ENCODE measurements around the gene AP3D1.
A peak's percentile ranks its signal among the peaks of the same experiment; 100 is the strongest.
"Not testable (repeated sequence)": the region's sequence is repeated elsewhere in the genome, so short reads cannot be mapped to it uniquely, and the experiment has no call there.

The AP3D1 gene

DNA sequence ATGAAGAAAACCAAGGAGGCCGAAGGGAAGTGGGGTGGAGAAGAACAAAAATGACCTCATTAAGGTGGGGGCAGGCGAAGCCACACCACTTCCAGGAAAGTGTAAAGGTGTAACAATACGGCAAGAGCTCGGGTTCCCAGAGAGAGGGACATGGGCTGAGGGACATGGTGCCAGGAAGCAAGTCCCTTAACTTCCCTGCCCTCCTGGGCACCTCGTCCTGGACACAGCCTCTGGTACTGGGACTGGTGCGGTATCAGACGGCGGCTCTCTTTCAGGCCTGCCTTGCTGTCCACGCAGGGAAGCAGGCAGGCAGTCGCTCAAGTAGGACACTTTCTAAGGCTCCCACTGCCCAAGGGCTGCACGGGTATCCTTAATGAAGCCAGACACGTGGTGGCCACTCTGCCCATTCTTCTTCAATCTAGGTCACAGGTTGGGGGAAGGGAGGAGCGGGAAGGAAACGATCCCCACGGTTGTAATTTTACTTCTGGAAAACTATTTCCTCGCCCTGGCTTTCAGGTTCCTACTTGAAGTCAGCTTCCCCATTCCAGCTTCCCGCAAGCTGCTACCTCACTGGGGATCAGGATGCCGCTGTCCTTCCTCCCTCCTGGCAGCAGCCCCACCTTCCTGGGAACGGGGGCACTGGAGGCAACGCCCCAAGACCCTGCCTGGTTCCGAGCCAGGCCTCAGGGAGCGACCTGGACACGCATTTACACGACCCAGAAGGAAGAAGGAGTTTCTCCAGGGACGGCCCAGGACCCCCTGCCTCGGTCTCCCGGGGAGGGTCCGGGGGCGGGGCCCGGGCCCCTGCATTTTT, 1.2 kb downstream of the AP3D1 start:
- DNase-seq (ENCODE audit: low spot score), result peak; percentile 17

DNA sequence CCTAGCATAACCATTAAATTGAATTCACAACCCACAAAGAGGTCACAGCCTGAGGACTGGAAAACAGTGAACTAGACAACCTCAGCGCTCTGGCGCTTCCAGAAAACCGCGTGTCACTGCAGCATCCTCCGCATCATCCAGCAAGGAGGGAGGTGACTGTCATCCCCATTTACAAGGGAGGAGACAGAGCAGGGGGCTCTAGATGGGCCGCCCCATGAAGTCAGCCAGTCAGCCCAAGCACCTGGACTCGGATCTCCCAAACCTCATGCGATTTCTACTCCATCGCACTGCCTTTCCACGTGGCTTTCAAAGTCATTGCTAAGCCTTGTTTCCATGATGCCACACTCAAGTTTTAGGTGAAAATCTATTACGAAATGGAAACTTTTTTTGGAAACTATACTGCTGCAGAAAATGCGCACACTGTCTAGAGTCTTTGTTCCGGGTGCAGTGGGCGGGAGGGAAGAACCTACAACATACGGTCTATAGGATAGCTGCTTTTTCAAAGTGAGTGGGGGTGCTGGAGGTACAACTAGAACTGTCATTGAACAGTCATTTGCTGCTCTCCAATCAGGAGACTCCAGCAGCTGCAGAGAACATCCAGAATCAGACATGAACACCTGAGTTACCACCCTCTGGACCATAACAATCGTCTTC, 2.8 kb downstream of the AP3D1 start:
- DNase-seq (ENCODE audit: low spot score), result no peak

DNA sequence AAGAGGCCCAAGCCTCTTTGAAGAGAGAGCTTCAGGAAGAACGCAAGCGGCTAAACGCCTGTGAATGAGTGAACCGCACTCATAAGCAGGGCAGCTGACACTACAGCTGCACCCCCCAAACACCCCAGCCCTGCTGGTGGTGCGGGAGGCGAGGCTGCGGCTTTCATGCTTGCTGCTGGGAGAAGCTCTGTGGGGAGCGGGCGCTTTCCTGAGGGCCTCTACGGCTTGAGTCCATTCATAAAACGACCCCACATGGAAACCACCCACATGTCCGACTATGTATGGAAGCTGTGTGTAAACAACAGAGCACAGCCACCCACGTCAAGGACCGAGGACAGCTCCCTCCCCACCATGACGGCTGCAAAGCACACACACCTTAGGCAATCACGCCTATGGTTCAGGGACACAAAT, 5.5 kb downstream of the AP3D1 start:
- DNase-seq (ENCODE audit: low spot score), result no peak

DNA sequence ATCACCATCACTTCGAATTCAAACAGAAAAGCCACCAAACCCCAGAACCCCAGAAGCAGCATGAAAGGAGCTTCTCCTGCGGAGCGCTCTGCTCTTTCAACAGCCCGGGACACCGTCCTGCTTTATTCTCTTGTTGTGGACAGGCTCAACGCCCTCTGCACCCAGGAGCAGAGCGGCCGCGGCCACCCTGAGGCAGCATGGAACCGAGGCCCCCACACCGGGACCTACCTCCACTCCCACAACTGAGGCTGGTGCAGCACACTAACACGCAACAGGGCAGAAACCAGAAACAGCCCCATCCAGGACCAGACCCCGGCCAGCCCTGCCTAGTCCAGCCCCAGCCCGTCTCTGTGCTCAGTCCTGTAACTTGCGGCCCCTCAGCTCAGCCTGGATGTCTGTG, 7.2 kb downstream of the AP3D1 start:
- DNase-seq (ENCODE audit: low spot score), result no peak

DNA sequence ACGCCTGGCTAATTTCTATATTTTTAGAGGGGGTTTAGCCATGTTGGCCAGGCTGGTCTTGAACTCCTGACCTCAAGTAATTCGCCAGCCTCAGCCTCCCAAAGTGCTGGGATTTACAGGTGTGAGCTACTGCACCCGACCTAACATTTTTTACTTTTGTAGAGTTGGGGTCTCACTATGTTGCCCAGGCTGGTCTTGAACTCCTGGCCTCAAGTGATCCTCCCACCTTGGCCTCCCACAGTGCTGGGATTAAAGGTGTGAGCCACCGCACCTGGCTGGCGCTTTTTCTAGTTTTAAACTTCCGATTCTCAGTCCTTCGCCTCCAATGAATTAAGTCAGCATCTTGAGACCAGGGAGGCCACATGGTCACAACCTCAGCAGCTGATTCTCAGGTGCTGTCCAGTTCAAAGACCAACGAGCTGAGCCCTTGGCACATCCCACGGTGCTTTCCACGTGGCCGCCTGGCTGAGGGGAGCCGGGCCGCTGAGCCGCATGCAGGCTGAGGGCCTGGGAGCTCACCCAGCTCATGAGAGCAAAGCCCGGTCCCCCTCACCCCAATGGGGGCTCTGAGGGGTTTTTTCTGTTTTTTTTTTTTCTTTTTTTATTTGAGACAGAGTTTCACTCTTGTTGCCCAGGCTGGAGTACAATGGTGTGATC, 9.1 kb downstream of the AP3D1 start:
- DNase-seq (ENCODE audit: low spot score), result no peak

DNA sequence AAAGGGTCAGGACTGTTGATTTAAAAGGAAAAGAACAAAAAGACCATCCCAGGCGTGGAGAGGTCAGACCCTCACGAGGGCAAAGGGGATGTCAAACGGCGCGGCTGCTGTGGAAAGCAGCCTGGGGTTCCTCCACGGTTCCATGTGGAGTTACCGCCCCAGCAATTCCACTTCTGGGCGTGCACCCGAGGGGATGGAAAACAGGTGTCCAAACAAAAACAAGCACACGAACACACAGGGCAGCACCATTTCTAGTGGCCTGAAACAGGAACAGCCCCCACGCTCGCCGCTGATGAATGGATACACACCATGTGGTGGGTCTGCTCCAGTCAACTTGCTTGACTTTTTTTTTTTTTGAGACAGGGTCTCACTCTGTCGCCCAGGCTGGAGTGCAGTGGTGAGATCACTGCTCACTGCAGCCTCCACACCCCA, 11.2 kb downstream of the AP3D1 start:
- no peak for DNase-seq (ENCODE audit: low spot score)

DNA sequence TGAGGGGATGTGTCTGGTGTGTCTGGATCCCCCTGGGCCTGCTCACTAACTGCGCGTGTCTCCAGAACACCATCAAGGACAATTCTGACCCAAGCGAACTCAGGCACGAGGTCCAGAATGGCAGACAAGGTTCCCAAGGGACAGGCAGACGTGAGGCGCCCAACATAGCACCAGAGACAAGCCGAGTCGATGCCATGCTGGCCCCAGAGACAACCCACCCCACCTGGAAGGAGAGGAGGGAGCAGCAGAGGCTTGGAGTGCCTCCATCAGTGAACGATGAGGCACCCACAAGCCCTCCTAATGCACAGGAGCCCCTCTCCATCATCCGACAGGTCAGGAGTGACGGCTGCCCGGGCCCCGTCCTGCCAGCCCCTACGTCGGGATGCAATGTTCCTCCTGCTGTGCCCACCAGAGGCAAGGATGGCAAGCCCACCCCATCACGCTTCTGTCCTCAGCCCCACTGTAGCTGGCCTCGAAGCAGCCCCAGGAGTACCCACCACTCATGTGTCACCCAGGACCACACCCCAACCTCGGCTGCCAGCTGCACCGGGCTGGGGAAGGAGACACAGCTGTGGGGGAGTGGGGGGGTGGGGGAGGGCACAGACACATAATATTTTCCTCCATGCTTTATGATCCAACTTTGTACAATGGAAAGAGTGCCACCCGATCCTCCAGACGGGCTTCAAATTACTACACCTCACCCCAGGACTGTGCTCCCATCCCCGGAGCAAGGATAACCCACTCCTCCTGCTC, 11.8 kb downstream of the AP3D1 start:
- no peak for DNase-seq (ENCODE audit: low spot score)

DNA sequence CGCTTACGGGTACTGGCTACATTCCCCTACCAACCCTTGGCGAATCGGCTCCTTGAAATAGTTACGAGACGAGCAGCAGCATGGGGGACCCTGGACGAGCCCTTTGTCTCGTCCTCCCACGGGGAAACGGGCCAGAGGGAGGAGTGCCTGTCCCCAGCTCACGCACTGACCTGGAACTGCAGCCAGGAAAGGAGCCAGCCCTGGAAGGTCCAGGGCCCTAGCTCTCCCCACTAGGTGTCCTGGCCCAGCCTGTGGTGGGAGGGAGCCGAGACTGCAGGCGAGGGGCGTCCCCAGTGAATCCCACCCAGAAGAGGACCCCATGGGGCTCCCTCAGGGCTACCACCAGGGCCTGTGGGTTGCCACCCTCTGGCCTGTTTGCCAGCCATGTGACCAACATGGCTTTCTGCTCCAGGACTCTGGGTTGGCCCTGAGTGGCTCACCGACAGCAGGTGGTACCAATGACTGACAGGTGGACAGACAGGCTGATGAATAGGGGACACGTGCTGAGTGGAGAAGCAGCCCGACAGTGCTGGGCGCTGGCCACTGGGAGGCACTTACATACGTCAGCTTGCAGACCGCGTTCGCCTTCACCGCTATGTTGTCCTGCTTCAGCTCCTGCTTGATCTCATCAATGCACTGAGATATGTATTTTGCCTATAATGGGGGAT, 13.2 kb downstream of the AP3D1 start:
- no peak for DNase-seq (ENCODE audit: low spot score)

DNA sequence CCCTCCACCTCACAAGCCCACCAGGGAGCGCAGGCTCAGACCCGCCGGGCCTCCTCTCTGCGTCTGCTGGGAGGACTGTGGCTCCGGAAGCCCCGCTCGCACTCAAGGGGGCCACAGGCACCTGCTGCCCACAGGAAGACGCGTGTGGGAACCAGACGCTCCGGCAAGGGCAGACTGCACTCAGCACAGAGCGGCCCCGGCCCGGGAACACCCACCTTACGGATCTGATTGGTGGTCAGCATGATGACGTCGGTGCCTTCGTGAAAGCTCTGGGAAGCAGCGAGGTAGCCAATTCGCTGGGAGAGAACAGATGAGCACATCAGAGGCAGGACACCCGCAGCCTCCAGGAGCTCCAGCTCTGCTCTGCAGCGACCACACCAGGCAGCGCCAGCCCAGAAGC, 14.6 kb downstream of the AP3D1 start:
- DNase-seq (ENCODE audit: low spot score), result no peak

DNA sequence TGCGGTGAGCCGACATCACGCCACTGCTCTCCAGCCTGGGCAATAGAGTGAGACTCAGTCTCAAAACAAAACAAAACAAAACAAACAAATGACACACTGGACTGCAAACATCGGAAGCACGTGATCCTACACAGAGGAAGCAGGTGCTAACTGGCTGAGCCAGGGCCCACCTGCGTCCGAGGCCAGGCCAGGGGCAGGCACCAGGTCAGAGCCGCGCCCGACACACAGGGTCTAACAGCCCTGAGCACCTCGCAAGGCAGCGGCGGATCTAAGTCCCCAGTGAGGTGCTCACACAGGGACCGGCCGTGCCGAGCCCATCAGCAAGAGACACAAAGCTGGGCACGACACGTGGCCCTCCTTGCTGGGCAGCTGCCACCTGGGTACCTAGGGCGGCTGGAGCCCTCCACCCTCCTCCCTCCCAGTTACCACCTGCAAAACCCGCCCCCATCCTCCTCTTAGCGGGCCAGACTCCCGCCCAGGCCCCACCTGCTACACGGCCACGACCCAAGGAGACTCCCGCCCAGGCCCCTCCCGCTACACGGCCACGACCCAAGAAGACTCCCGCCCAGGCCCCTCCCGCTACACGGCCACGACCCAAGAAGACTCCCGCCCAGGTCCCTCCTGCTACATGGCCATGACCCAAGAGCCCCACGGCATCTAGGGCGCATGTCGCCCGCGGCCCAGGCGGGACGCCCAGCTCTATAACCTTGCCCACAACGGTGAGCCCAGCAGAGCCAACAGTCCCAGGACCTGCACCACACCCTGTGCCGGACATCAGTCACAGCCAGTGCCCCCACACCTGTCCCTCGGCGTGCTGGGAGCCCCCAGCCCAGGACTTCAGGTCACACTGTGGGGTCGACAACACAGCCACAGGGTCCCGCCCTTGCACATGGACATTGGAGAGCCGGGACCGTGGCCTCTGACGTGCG, 15.6 kb downstream of the AP3D1 start:
- no peak for DNase-seq (ENCODE audit: low spot score)

DNA sequence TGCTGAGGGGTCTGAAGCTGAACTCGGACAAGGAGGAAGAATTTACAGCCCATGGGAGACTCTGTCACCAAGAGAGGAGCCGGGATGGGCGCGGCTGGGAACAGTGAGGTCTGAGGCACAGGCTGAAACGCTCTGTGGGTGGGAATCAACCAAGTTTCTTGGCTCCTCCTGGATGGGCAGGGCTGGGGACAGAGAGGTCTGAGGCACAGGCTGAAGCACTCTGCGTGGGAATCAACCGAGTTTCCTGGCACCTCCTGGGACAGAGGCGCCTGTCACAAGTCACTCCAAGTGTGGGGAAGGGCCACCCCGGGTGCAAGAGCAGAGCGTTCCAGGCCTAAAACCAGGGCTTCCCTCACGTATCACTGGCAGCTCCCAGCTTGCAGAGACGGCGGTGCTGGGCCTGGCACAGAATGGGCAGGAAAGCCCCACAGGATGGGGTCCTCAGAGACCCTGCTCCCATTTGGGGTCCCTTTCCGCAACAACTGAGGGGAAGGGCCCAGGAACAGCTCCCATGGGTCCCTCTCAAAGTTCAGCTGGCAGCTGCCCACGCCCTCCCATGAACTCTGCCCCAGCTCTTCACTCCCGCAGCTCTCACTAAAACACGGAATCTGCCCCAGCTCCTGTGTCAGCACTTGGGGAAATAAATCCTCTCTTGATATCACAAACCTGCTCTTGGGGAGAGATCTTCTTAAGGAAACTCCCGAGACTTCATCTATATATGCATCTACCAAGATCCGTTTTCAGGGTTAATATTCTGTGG, 18.5 kb downstream of the AP3D1 start:
- no peak for DNase-seq (ENCODE audit: low spot score)

DNA sequence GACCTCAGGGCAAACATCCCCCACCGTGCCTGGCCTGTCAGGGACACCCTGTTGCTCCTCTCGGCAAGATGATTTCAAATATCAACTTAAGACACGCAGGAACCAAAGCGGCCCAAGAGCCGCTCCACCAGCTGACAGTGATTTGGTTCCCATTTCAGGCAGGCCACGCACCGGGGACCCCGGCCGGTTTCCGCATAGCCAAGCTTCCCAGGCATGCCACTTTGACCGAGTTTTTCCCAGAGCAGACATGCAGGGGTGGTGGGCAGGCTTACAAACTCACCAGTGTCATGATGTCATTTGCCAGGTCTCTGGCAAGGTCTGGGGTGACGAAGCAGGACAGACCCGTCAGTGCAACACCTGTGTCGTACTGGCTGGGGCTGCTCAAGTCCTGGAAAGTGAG, 19.2 kb downstream of the AP3D1 start:
- DNase-seq (ENCODE audit: low spot score), result no peak

DNA sequence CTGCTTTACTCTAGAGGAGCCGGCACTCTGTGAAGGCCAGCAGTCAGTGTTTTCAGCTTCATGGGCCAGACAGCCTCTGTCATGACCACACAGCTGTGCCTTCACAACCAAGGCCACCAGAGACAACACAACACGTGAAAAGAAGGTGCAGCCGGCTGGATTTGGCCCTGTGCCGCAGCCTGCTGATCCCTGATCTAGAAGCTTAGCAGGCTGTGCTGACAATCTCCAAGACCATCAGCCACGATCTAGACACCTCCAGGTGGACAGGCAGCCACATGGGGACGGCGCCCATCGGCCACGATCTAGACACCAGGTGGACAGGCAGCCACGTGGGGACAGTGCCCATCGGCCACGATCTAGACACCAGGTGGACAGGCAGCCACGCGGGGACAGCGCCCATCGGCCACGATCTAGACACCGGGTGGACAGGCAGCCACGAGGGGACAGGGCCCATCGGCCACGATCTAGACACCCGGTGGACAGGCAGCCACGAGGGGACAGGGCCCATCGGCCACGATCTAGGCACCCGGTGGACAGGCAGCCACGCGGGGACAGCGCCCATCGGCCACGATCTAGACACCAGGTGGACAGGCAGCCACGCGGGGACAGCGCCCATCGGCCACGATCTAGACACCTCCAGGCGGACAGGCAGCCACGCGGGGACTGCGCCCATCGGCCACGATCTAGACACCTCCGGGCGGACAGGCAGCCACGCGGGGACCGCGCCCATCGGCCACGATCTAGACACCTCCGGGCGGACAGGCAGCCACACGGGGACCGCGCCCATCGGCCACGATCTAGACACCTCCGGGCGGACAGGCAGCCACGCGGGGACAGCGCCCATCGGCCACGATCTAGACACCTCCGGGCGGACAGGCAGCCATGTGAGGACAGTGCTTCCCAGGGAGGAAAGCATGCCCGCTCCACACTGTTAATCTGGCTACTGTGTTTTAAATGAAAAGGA, 20.1 kb downstream of the AP3D1 start:
- DNase-seq (ENCODE audit: low spot score), result not testable (repeated sequence)

DNA sequence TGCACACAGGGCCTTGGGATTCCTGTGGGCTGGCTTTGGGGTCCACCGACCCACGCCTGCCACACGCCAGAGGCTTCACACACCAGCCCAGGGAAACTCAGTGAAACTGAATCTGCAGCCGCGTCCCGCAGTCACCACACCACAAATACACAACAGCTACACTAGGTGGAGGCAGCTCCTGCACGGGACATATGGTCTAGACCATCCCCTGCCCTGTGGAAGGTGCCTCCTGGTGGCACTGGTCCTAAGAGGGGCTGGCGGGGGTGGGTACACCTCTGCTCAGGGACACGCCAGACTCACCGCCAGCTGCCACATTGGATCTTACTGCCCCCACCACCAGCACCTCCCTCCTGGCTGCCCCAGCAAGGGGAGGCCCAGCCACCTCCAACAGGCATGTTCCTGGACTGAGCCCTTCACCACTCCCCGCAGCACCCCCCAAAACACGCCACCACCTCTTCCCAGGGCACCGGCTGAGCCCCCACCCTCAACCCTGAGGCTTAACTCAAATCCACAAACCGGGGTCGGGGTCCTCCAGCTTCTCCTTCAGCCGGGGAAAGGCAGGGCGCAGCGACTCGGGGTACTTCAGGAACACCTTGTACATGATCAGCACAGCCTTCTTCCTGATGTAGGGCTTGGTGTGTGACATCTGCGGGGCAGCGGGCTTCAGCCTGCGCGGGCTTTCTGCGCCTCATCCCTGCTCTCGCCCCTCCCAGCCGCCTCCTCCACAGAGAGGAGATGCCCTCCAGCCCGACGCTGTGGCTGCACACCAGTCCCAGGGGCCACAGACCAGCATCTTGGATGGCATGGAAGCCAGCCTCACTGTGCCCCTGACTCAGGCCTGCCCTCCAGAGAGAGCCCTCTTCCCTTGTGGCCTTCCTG, 21.2 kb downstream of the AP3D1 start:
- DNase-seq (ENCODE audit: low spot score), result no peak

DNA sequence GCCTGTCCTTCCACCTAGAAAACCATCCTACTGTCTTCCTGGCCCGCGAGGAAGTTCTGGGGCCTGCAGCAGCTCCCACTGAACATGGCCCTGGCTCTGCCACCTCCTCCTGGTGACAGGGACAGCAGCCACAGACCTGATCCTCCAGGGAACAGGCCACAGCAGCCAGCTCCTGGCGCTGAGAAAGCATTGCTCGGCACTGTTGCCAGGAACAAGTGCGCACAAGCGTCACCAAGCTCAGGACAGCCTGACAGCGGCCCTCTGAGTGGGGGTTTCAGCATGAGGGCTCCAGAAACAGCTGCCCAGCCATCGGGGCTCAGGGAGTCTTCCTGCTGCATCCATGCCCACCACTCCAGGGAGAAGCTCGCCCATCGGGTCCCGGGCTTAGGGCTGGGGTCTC, 21.9 kb downstream of the AP3D1 start:
- DNase-seq (ENCODE audit: low spot score), result no peak

DNA sequence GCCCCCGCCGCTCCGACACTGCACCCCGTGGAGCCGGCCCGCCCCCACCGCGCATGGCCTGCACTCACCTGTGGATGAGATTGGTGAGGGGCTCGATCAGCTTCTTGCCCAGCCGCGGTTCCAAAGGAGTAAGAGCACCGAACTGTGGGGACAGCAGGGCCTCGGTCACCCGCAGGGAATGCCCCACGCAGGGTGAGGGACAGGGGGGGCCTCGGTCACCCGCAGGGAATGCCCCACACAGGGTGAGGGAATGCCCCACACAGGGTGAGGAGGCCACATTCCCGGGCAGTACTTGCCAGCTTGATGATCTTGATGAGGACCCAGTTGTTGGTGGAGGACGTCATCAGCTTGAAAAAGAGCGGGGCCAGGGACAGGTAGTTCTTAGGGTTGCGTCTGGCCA, 22.3 kb downstream of the AP3D1 start:
- no peak for DNase-seq (ENCODE audit: low spot score)

DNA sequence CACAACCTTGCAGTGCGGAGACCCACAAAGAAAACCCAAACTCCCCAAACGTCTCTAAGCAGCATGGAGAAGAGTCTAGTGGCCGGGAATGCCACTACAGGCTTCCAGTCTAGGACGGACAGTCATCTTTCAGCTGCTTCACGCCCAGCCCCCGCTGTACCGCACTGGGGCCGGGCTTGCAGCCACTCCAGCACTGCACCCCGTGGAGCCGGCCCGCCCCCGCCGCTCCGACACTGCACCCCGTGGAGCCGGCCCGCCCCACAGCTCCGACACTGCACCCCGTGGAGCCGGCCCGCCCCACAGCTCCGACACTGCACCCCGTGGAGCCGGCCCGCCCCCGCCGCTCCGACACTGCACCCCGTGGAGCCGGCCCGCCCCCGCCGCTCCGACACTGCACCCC, 23.1 kb downstream of the AP3D1 start:
- DNase-seq (ENCODE audit: low spot score), result not testable (repeated sequence)

DNA sequence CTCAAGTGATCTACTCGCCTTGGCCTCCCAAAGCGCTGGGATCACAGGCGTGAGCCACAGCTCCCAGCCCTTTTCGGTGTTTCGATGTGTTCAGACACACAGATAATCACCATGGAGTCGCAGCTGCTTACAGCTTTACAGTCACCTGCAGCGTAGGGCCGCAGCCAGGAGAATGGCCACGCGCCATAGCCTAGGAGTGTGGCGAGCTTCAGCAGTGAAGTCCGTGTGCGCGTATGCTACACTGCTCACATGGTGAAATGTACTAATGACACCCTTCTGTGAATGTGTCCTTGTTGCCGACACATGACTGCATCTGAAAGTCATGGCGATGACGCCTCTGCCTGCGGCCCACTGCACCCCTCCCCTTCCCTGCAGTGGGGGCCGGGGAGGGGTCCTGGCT, 23.6 kb downstream of the AP3D1 start:
- no peak for DNase-seq (ENCODE audit: low spot score)
